OCI-LY7 (cell line): Measurements from ENCODE around the gene RPL28. TPM values are rescaled to one million over a fixed set of nuclear protein-coding genes. Genes with fewer than 3 reads are reported as not detected.
"Not testable (repeated sequence)": the region's sequence is repeated elsewhere in the genome, so short reads cannot be mapped to it uniquely, and the experiment has no call there.

Source experiments
- BruUV-seq: library from RNA; stranded (reverse); fragments of 400-500 nt; replicated peaks from 2 replicates; lab custom pipeline; 2021; lab: Mats Ljungman, UMichigan
- CTCF ChIA-PET: fragments of 300-600 bp; sonication (Branson Sonifier 250); formaldehyde crosslinking; loops from one replicate; lab custom pipeline; 2022; ENCODE audit warnings: antibody characterized with exemption; ENCODE audit not compliant: unreplicated experiment; lab: Charles Lee
- POLR2A ChIA-PET: fragments of 300-600 bp; sonication (Branson Sonifier 250); formaldehyde crosslinking; loops from one replicate; lab custom pipeline; 2022; ENCODE audit warnings: antibody characterized with exemption; lab: Charles Lee
- DNase-seq: peaks from one replicate; pipeline ENCODE4 v3.0.0-alpha.2; 2015; ENCODE audit warnings: low spot score
- H2AFZ ChIP-seq: fragments of 200-600 bp; sonication (generic), shearing (Covaris generic); 2 replicates; pipeline ENCODE4 v1.6.1; 2014; ENCODE audit warnings: mild to moderate bottlenecking, antibody characterized with exemption, low read length, moderate library complexity
- H3K27ac ChIP-seq: fragments of 200-600 bp; sonication (generic); 2 replicates; pipeline ENCODE4 v1.5.1; 2014; ENCODE audit warnings: mixed run types, low read depth, mild to moderate bottlenecking, moderate library complexity, low read length, inconsistent platforms; ENCODE audit not compliant: poor library complexity, severe bottlenecking
- H3K36me3 ChIP-seq: fragments of 200-600 bp; sonication (generic); 2 replicates; pipeline ENCODE4 v1.6.1; 2014; ENCODE audit warnings: mild to moderate bottlenecking, antibody characterized with exemption, low read length, moderate library complexity, mixed read lengths; ENCODE audit not compliant: insufficient read depth
- H3K4me1 ChIP-seq: fragments of 200-600 bp; sonication (generic); 2 replicates; pipeline ENCODE4 v1.5.1; 2014; ENCODE audit warnings: mild to moderate bottlenecking, low read length; ENCODE audit not compliant: insufficient read depth, poor library complexity, severe bottlenecking
- H3K4me2 ChIP-seq: fragments of 200-600 bp; sonication (generic); 2 replicates; pipeline ENCODE4 v1.6.1; 2014; ENCODE audit warnings: mild to moderate bottlenecking, low read length
- H3K4me3 ChIP-seq: fragments of 200-600 bp; sonication (generic); 2 replicates; pipeline ENCODE4 v1.5.1; 2014; ENCODE audit warnings: mild to moderate bottlenecking, low read depth, low read length; ENCODE audit not compliant: poor library complexity, severe bottlenecking
- H3K79me2 ChIP-seq: fragments of 200-600 bp; sonication (generic); 2 replicates; pipeline ENCODE4 v1.6.1; 2016; ENCODE audit warnings: low read depth, mild to moderate bottlenecking, low read length, moderate library complexity, mixed read lengths; ENCODE audit not compliant: insufficient read depth
- H3K9me2 ChIP-seq: fragments of 200-600 bp; sonication (generic); 2 replicates; pipeline ENCODE4 v1.6.1; 2016; ENCODE audit warnings: mild to moderate bottlenecking, low read length, mixed read lengths; ENCODE audit not compliant: insufficient read depth
- H3K9me3 ChIP-seq: fragments of 200-600 bp; sonication (generic); 2 replicates; pipeline ENCODE4 v1.6.1; 2014; ENCODE audit warnings: mild to moderate bottlenecking, mixed run types, low read length, mixed read lengths
- H4K20me1 ChIP-seq: fragments of 200-600 bp; sonication (generic); 2 replicates; pipeline ENCODE4 v1.6.1; 2014; ENCODE audit warnings: mild to moderate bottlenecking, antibody characterized with exemption, low read length, moderate library complexity, mixed read lengths; ENCODE audit not compliant: insufficient read depth
- CTCF ChIP-seq: fragments of 200-600 bp; sonication (generic); conservative IDR thresholded peaks from 2 replicates; pipeline ENCODE4 v1.5.1; 2014; ENCODE audit warnings: mild to moderate bottlenecking, antibody characterized with exemption, low read length, moderate library complexity, mixed read lengths
- EZH2phosphoT487 ChIP-seq: fragments of 200-600 bp; sonication (generic); IDR thresholded peaks from 2 replicates; pipeline ENCODE4 v1.6.1; 2018; ENCODE audit warnings: low read depth, borderline replicate concordance, mild to moderate bottlenecking, mixed run types, antibody characterized with exemption, low read length, moderate library complexity, mixed read lengths
- intact Hi-C: fragments of 100-400 bp; cut with micrococcal nuclease; formaldehyde crosslinking; loops from one replicate; pipeline ENCODE4 v1.10.0; 2022; ENCODE audit not compliant: unreplicated experiment
- total RNA-seq, 2 experiments: library from RNA; depleted of rRNA in 1 of 2; stranded (reverse); fragments of >200 nt in 1 of 2; shearing (Covaris generic) in 1 of 2; gene quantifications; 2 replicates each; pipeline ENCODE4 v1.2.3, GENCODE V29; 2014 to 2022

The RPL28 gene
- total RNA-seq, 2 experiments from 2014 or later = 872 to 2,656 TPM

GRCh38 chr19:55446060-55446459 lies 60.3 kb downstream of the RPL28 start:
- H3K4me1 ChIP-seq = no peaks in the 10 kb centered on the region
- intact Hi-C loops = no loop called here
- ChIA-PET POLR2A (no interaction called here), CTCF (no interaction called here)
- H3K4me3 ChIP-seq = no peak overlapping the region
- no peaks in the 10 kb centered on the region for H3K9me2 ChIP-seq
- H2AFZ ChIP-seq = no peak overlapping the region
- BruUV-seq = no TSS peak
- TF ChIP-seq EZH2phosphoT487 (no peak), CTCF (no peak)
- H3K79me2 ChIP-seq = no peaks in the 10 kb centered on the region
- H3K27ac ChIP-seq = no peak overlapping the region
- H3K36me3 ChIP-seq = no peaks in the 10 kb centered on the region
- no peak for DNase-seq
- no peaks in the 10 kb centered on the region for H3K9me3 ChIP-seq
- H4K20me1 ChIP-seq = no peaks in the 10 kb centered on the region
- no peak overlapping the region for H3K4me2 ChIP-seq

GRCh38 chr19:55447421-55448174 lies 61.9 kb downstream of the RPL28 start:
- intact Hi-C loops = no loop called here
- Histone ChIP-seq H3K9me3 (no peaks in the 10 kb centered on the region), H3K4me3 (no peak overlapping the region), H3K4me1 (no peaks in the 10 kb centered on the region), H3K79me2 (no peaks in the 10 kb centered on the region), H3K27ac (no peak overlapping the region), H4K20me1 (no peaks in the 10 kb centered on the region), H2AFZ (no peak overlapping the region), H3K9me2 (no peaks in the 10 kb centered on the region), H3K4me2 (no peak overlapping the region), H3K36me3 (no peaks in the 10 kb centered on the region)
- no peak for DNase-seq
- CTCF ChIA-PET = no interaction called here
- POLR2A ChIA-PET = no interaction called here
- TF ChIP-seq CTCF = no peak
- no peak for TF ChIP-seq EZH2phosphoT487
- no TSS peak for BruUV-seq

GRCh38 chr19:55448175-55448490 lies 62.4 kb downstream of the RPL28 start:
- H2AFZ ChIP-seq, CTCF ChIA-PET, intact Hi-C loops, H3K36me3 ChIP-seq, H3K27ac ChIP-seq, H3K9me2 ChIP-seq, H3K4me3 ChIP-seq, POLR2A ChIA-PET, H3K9me3 ChIP-seq, H3K79me2 ChIP-seq, H3K4me1 ChIP-seq, H3K4me2 ChIP-seq, H4K20me1 ChIP-seq, BruUV-seq, DNase-seq: not testable (repeated sequence)
